OCI-LY7 (cell line): Measurements from ENCODE around the gene RAB6C. TPM values are rescaled to one million over a fixed set of nuclear protein-coding genes. Genes with fewer than 3 reads are reported as not detected.
"Not testable (repeated sequence)": the region's sequence is repeated elsewhere in the genome, so short reads cannot be mapped to it uniquely, and the experiment has no call there.

ENCODE experiments used
- BruUV-seq: library from RNA; stranded (reverse); fragments of 400-500 nt; replicated peaks from 2 replicates; lab custom pipeline; 2021; lab: Mats Ljungman, UMichigan
- CTCF ChIA-PET: fragments of 300-600 bp; sonication (Branson Sonifier 250); formaldehyde crosslinking; loops from one replicate; lab custom pipeline; 2022; ENCODE audit warnings: antibody characterized with exemption; ENCODE audit not compliant: unreplicated experiment; lab: Charles Lee
- POLR2A ChIA-PET: fragments of 300-600 bp; sonication (Branson Sonifier 250); formaldehyde crosslinking; loops from one replicate; lab custom pipeline; 2022; ENCODE audit warnings: antibody characterized with exemption; lab: Charles Lee
- DNase-seq: peaks from one replicate; pipeline ENCODE4 v3.0.0-alpha.2; 2015; ENCODE audit warnings: low spot score
- H2AFZ ChIP-seq: fragments of 200-600 bp; sonication (generic), shearing (Covaris generic); 2 replicates; pipeline ENCODE4 v1.6.1; 2014; ENCODE audit warnings: mild to moderate bottlenecking, antibody characterized with exemption, low read length, moderate library complexity
- H3K27ac ChIP-seq: fragments of 200-600 bp; sonication (generic); 2 replicates; pipeline ENCODE4 v1.5.1; 2014; ENCODE audit warnings: mixed run types, low read depth, mild to moderate bottlenecking, moderate library complexity, low read length, inconsistent platforms; ENCODE audit not compliant: poor library complexity, severe bottlenecking
- H3K36me3 ChIP-seq: fragments of 200-600 bp; sonication (generic); 2 replicates; pipeline ENCODE4 v1.6.1; 2014; ENCODE audit warnings: mild to moderate bottlenecking, antibody characterized with exemption, low read length, moderate library complexity, mixed read lengths; ENCODE audit not compliant: insufficient read depth
- H3K4me1 ChIP-seq: fragments of 200-600 bp; sonication (generic); 2 replicates; pipeline ENCODE4 v1.5.1; 2014; ENCODE audit warnings: mild to moderate bottlenecking, low read length; ENCODE audit not compliant: insufficient read depth, poor library complexity, severe bottlenecking
- H3K4me2 ChIP-seq: fragments of 200-600 bp; sonication (generic); 2 replicates; pipeline ENCODE4 v1.6.1; 2014; ENCODE audit warnings: mild to moderate bottlenecking, low read length
- H3K4me3 ChIP-seq: fragments of 200-600 bp; sonication (generic); 2 replicates; pipeline ENCODE4 v1.5.1; 2014; ENCODE audit warnings: mild to moderate bottlenecking, low read depth, low read length; ENCODE audit not compliant: poor library complexity, severe bottlenecking
- H3K79me2 ChIP-seq: fragments of 200-600 bp; sonication (generic); 2 replicates; pipeline ENCODE4 v1.6.1; 2016; ENCODE audit warnings: low read depth, mild to moderate bottlenecking, low read length, moderate library complexity, mixed read lengths; ENCODE audit not compliant: insufficient read depth
- H3K9me2 ChIP-seq: fragments of 200-600 bp; sonication (generic); 2 replicates; pipeline ENCODE4 v1.6.1; 2016; ENCODE audit warnings: mild to moderate bottlenecking, low read length, mixed read lengths; ENCODE audit not compliant: insufficient read depth
- H3K9me3 ChIP-seq: fragments of 200-600 bp; sonication (generic); 2 replicates; pipeline ENCODE4 v1.6.1; 2014; ENCODE audit warnings: mild to moderate bottlenecking, mixed run types, low read length, mixed read lengths
- H4K20me1 ChIP-seq: fragments of 200-600 bp; sonication (generic); 2 replicates; pipeline ENCODE4 v1.6.1; 2014; ENCODE audit warnings: mild to moderate bottlenecking, antibody characterized with exemption, low read length, moderate library complexity, mixed read lengths; ENCODE audit not compliant: insufficient read depth
- CTCF ChIP-seq: fragments of 200-600 bp; sonication (generic); conservative IDR thresholded peaks from 2 replicates; pipeline ENCODE4 v1.5.1; 2014; ENCODE audit warnings: mild to moderate bottlenecking, antibody characterized with exemption, low read length, moderate library complexity, mixed read lengths
- EZH2phosphoT487 ChIP-seq: fragments of 200-600 bp; sonication (generic); IDR thresholded peaks from 2 replicates; pipeline ENCODE4 v1.6.1; 2018; ENCODE audit warnings: low read depth, borderline replicate concordance, mild to moderate bottlenecking, mixed run types, antibody characterized with exemption, low read length, moderate library complexity, mixed read lengths
- intact Hi-C: fragments of 100-400 bp; cut with micrococcal nuclease; formaldehyde crosslinking; loops from one replicate; pipeline ENCODE4 v1.10.0; 2022; ENCODE audit not compliant: unreplicated experiment
- total RNA-seq, 2 experiments: library from RNA; depleted of rRNA in 1 of 2; stranded (reverse); fragments of >200 nt in 1 of 2; shearing (Covaris generic) in 1 of 2; gene quantifications; 2 replicates each; pipeline ENCODE4 v1.2.3, GENCODE V29; 2014 to 2022

Gene RAB6C
- total RNA-seq, 2 experiments from 2014 or later: not detected

GRCh38 chr2:129934044-129934822, 45.2 kb upstream of the RAB6C start:
- intact Hi-C loops: no loop called here
- Histone ChIP-seq H3K9me3 (no peaks in the 10 kb centered on the region), H3K36me3 (no peaks in the 10 kb centered on the region), H3K4me2 (no peak overlapping the region), H3K79me2 (no peaks in the 10 kb centered on the region), H3K27ac (no peak overlapping the region), H4K20me1 (no peaks in the 10 kb centered on the region), H2AFZ (no peak overlapping the region), H3K4me3 (no peak overlapping the region), H3K9me2 (no peaks in the 10 kb centered on the region), H3K4me1 (no peaks in the 10 kb centered on the region)
- no peak for DNase-seq
- ChIA-PET CTCF (no interaction called here), POLR2A (no interaction called here)
- TF ChIP-seq CTCF (no peak), EZH2phosphoT487 (no peak)
- BruUV-seq: no TSS peak

- Histone ChIP-seq H3K4me1 (no peaks in the 10 kb centered on the region), H3K79me2 (no peaks in the 10 kb centered on the region), H3K27ac (no peak overlapping the region), H3K4me2 (no peak overlapping the region), H3K9me3 (no peaks in the 10 kb centered on the region), H3K36me3 (no peaks in the 10 kb centered on the region), H3K9me2 (no peaks in the 10 kb centered on the region), H3K4me3 (no peak overlapping the region), H4K20me1 (no peaks in the 10 kb centered on the region), H2AFZ (no peak overlapping the region)
- TF ChIP-seq EZH2phosphoT487: no peak
- no peak for TF ChIP-seq CTCF
- CTCF ChIA-PET: no interaction called here
- intact Hi-C loops: no loop called here
- POLR2A ChIA-PET: no interaction called here
- no TSS peak for BruUV-seq
- no peak for DNase-seq
Measured at GRCh38 chr2:129935118-129935517, 44.3 kb upstream of the RAB6C start.

GRCh38 chr2:129936334-129936934, 43.0 kb upstream of the RAB6C start:
- BruUV-seq: no TSS peak
- ChIA-PET CTCF (no interaction called here), POLR2A (interaction anchor here (0.7 kb wide), 1 partner anchor 452 kb away, joined by 4 read pairs; no protein-coding TSS in a partner anchor)
- Histone ChIP-seq H3K27ac (no peak overlapping the region), H4K20me1 (no peaks in the 10 kb centered on the region), H3K9me3 (no peaks in the 10 kb centered on the region), H3K36me3 (no peaks in the 10 kb centered on the region), H3K4me3 (no peak overlapping the region), H3K4me2 (no peak overlapping the region), H2AFZ (no peak overlapping the region), H3K4me1 (no peaks in the 10 kb centered on the region), H3K79me2 (no peaks in the 10 kb centered on the region), H3K9me2 (no peaks in the 10 kb centered on the region)
- intact Hi-C loops: no loop called here
- TF ChIP-seq EZH2phosphoT487: no peak
- no peak for TF ChIP-seq CTCF
- DNase-seq: no peak

- H3K4me1 ChIP-seq, H4K20me1 ChIP-seq, H2AFZ ChIP-seq, H3K4me3 ChIP-seq, DNase-seq, CTCF ChIA-PET, BruUV-seq, H3K9me2 ChIP-seq, H3K9me3 ChIP-seq, H3K79me2 ChIP-seq, intact Hi-C loops, H3K4me2 ChIP-seq, H3K27ac ChIP-seq, H3K36me3 ChIP-seq: not testable (repeated sequence)
- POLR2A ChIA-PET: interaction anchor here (0.7 kb wide), 1 partner anchor 12 kb away, joined by 3 read pairs; no protein-coding TSS in a partner anchor
Measured at GRCh38 chr2:129938850-129939471, 40.5 kb upstream of the RAB6C start.
